BE2C (cell line): Measurements from ENCODE around the gene SIGLEC12.

Experiments
- DNase-seq: peaks from one replicate; pipeline ENCODE4 v3.0.0-alpha.2; 2020
- H3K27me3 ChIP-seq: fragments of 250-450 bp; sonication (Bioruptor Pico); 2 replicates; pipeline ENCODE4 v1.5.1; 2020; ENCODE audit warnings: mild to moderate bottlenecking
- H3K36me3 ChIP-seq: fragments of 250-450 bp; sonication (Bioruptor Pico); 2 replicates; pipeline ENCODE4 v1.5.1; 2020; ENCODE audit warnings: mild to moderate bottlenecking
- H3K4me1 ChIP-seq: fragments of 250-450 bp; sonication (Bioruptor Pico); 2 replicates; pipeline ENCODE4 v1.5.1; 2020
- H3K4me3 ChIP-seq: 2 replicates; pipeline ENCODE4 v1.5.1; 2011; ENCODE audit warnings: low read depth, low read length
- H3K9me3 ChIP-seq: fragments of 250-450 bp; sonication (Bioruptor Pico); 2 replicates; pipeline ENCODE4 v1.5.1; 2020
- TF ChIP-seq, protein P1 (sequence below): IDR thresholded peaks from 2 replicates; pipeline ENCODE4 v1.5.1; 2012; ENCODE audit warnings: mild to moderate bottlenecking, low read depth, low read length

SIGLEC12 gene

DNA sequence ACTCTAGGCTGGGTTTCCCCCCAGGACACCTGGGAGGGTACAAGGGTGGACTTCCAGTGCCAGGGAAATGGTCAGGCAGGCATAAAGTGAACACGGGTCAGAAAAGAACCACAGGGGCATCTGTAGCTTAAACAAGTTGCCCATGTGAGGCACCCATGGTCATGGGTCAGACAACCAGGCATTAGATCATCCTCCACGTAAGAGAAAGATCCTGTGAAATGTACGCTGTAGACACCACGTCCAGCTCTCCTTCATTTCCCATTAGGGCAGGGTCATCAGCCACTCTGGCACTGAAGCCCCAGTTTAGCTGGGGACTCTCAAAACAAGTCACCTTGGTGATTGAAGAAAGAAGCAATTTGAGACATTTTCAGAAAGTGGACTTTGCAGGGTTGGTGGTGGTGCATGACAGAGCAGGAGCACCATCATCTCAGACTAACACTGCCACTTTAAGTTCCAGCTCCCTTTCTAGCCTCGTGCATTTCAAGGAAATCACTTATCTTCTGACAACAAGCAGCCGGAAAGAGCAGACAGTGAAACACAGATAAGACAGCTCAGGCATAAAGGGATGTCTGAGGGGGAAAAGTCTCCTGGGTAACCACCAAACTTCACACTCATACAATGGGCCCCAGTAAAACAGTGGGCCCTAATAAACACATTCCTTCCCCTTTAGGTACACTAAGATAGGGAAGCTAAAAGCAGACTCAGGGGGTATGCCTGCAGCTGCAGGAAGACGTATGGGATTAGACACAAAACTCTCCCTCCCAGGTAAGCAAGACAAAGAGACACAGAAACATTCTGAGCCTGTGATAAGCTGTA lies 46.0 kb upstream of the SIGLEC12 start:
- H3K36me3 ChIP-seq = no peaks in the 10 kb centered on the region
- H3K4me1 ChIP-seq = no peaks in the 10 kb centered on the region; the same call in 1 of the 2 replicates
- no peak overlapping the region for H3K4me3 ChIP-seq
- TF ChIP-seq, protein P1, sequence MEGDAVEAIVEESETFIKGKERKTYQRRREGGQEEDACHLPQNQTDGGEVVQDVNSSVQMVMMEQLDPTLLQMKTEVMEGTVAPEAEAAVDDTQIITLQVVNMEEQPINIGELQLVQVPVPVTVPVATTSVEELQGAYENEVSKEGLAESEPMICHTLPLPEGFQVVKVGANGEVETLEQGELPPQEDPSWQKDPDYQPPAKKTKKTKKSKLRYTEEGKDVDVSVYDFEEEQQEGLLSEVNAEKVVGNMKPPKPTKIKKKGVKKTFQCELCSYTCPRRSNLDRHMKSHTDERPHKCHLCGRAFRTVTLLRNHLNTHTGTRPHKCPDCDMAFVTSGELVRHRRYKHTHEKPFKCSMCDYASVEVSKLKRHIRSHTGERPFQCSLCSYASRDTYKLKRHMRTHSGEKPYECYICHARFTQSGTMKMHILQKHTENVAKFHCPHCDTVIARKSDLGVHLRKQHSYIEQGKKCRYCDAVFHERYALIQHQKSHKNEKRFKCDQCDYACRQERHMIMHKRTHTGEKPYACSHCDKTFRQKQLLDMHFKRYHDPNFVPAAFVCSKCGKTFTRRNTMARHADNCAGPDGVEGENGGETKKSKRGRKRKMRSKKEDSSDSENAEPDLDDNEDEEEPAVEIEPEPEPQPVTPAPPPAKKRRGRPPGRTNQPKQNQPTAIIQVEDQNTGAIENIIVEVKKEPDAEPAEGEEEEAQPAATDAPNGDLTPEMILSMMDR = no peak
- DNase-seq = no peak
- peaks cover 6% of the 10 kb centered on the region for H3K27me3 ChIP-seq
- no peaks in the 10 kb centered on the region for H3K9me3 ChIP-seq

DNA sequence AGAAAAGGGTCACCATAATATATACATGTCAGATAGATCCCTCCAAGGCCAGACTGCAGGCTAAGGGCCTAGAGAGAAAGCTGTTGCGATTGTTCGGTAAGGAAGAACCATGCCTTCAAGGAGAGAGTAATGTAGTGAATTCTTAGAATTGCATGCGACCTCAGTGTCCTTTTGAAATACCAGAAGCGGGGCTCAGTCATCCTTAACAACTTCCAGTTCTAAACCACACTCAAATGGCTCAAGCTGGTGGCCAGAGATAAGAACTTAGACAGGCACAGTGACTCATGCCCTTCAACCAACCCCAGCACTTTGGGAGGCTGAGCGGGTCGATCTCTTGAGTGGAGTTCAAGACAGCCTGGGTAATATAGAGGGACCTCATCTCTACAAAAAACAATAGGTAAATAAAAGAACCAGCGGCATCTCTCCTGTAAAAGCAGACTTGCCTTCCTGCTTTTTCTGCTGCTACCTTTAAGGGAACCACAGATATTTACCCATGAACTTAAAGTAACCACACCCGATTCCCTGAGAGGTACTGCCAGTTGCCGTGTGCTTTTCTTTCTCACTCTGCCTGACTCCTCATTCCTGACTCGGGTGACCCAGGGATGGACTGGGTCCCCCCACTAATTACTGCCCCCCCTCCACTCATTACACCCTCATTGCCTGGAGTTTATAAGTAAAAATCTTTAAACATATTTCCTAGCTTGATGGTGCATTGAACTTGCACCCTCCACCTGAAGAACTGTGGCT lies 45.2 kb upstream of the SIGLEC12 start:
- no peak for DNase-seq
- peaks cover 6% of the 10 kb centered on the region for H3K27me3 ChIP-seq
- no peaks in the 10 kb centered on the region; the same call in 1 of the 2 replicates for H3K4me1 ChIP-seq
- TF ChIP-seq, protein P1 = no peak
- H3K4me3 ChIP-seq = no peak overlapping the region
- no peaks in the 10 kb centered on the region for H3K9me3 ChIP-seq
- H3K36me3 ChIP-seq = no peaks in the 10 kb centered on the region

DNA sequence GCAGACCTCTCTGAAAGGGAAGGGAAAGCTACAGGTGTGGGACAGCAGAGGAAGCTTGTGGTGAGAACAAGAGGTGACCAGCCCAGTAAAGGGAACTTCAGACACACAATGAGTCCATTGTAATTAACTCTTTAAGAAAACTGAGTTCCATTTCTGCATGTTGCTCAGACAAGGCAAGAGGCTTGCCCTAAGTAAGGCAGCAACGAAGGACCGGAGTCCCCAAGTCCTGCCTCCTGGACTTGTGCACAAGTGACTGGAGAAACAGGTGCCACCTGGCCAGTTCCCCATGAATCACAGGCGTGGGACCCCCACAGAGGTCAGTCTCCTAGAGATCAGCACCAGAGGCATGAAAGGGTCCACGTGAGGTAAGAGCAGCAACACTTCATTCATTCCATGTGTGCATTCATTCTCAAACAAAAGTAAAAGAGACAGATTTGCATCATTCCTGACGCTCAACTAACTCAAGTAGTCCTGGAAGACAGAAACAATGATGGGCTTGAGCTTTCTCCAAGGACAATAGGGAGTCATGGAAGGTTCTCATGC lies 44.6 kb upstream of the SIGLEC12 start:
- H3K36me3 ChIP-seq = no peaks in the 10 kb centered on the region
- H3K4me3 ChIP-seq = no peak overlapping the region
- no peaks in the 10 kb centered on the region for H3K9me3 ChIP-seq
- peaks cover 6% of the 10 kb centered on the region for H3K27me3 ChIP-seq
- TF ChIP-seq, protein P1 = no peak
- no peak for DNase-seq
- H3K4me1 ChIP-seq = no peaks in the 10 kb centered on the region; the same call in 1 of the 2 replicates

DNA sequence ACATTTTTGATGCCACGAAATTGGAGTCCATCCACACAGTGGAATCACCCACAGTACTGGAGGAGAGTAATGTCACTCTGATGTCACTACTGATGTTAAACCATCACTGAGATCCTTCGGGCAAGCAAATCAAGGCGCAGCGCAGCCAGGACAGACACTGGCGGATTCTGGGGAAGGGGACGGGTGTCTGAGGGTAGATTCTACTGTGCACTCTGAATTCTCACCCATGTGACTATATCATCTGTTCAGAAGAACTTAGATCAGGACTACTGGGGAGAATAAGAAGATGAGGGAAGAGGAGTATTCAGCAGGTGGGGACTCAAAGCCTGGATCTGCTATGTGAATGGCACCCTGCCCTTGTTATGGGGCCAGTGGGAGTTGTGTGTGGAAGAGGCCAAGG lies 42.4 kb upstream of the SIGLEC12 start:
- Histone ChIP-seq H3K36me3 (no peaks in the 10 kb centered on the region), H3K27me3 (peaks cover 6% of the 10 kb centered on the region), H3K4me1 (no peaks in the 10 kb centered on the region; the same call in 1 of the 2 replicates), H3K9me3 (no peaks in the 10 kb centered on the region), H3K4me3 (no peak overlapping the region)
- no peak for DNase-seq
- TF ChIP-seq, protein P1 = no peak

DNA sequence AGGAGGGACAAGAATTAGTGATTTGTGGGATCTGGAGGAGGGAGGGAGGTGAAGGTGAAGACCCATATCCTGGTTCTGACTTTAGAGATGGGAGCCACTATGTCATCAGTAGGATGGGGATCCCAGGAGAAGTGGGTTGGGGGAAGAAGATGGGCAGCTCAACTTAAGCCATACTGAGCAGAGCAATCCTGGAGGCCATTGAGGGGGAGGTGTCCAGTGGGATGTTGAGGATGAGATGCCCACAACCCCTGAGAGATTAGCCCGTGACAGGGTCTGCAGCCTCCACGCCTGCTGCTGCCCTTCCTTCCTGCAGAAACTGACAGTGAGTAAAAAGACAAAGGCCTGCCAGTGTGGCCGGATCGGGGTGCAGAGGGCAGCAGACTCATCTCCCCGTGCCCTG lies 41.1 kb upstream of the SIGLEC12 start:
- Histone ChIP-seq H3K36me3 (no peaks in the 10 kb centered on the region), H3K27me3 (peaks cover 15% of the 10 kb centered on the region), H3K4me3 (no peak overlapping the region), H3K9me3 (no peaks in the 10 kb centered on the region), H3K4me1 (no peaks in the 10 kb centered on the region; the same call in 1 of the 2 replicates)
- TF ChIP-seq, protein P1 = no peak
- no peak for DNase-seq
